ENCODE results near the gene PDE4D.

Gene PDE4D

GRCh38 chr5:59189472-59190244 lies 703.9 kb downstream of the PDE4D start:
- DNase-seq, result no peak

GRCh38 chr5:59188419-59189225 lies 704.9 kb downstream of the PDE4D start:
- peak; percentile 44 for DNase-seq

- no peak for DNase-seq
These were observed 705.7 kb downstream of the PDE4D start for GRCh38 chr5:59187857-59188256.

GRCh38 chr5:59186623-59187022 lies 706.9 kb downstream of the PDE4D start:
- no peak for DNase-seq

- DNase-seq, result no peak
These were observed 707.7 kb downstream of the PDE4D start for GRCh38 chr5:59185757-59186385.

- no peak for DNase-seq
These were observed 708.8 kb downstream of the PDE4D start for GRCh38 chr5:59184769-59185168.

GRCh38 chr5:59182760-59183159 lies 710.8 kb downstream of the PDE4D start:
- no peak for DNase-seq

- DNase-seq, result no peak
These were observed 713.0 kb downstream of the PDE4D start for GRCh38 chr5:59180515-59180914.

- no peak for DNase-seq
These were observed 713.8 kb downstream of the PDE4D start for GRCh38 chr5:59179704-59180103.

GRCh38 chr5:59178482-59178881 lies 715.0 kb downstream of the PDE4D start:
- no peak for DNase-seq

GRCh38 chr5:59178071-59178470 lies 715.5 kb downstream of the PDE4D start:
- no peak for DNase-seq

- DNase-seq, result no peak
These were observed 715.9 kb downstream of the PDE4D start for GRCh38 chr5:59177644-59178043.

- no peak for DNase-seq
These were observed 719.2 kb downstream of the PDE4D start for GRCh38 chr5:59174248-59174844.

- DNase-seq, result no peak
These were observed 719.9 kb downstream of the PDE4D start for GRCh38 chr5:59173578-59173977.

GRCh38 chr5:59171131-59171530 lies 722.4 kb downstream of the PDE4D start:
- no peak for DNase-seq

- DNase-seq, result no peak
These were observed 723.8 kb downstream of the PDE4D start for GRCh38 chr5:59169768-59170150.

- DNase-seq, result no peak
These were observed 724.3 kb downstream of the PDE4D start for GRCh38 chr5:59169081-59169767.

GRCh38 chr5:59168067-59168466 lies 725.5 kb downstream of the PDE4D start:
- DNase-seq, result no peak

GRCh38 chr5:59164041-59164830 lies 729.3 kb downstream of the PDE4D start:
- DNase-seq, result no peak

- DNase-seq, result no peak
These were observed 732.1 kb downstream of the PDE4D start for GRCh38 chr5:59161221-59162105.

All from T-helper 9 cell (primary cell).